Neural progenitor cell (in vitro differentiated cells): ENCODE results near the gene CD1D. TPM values are rescaled to one million over a fixed set of nuclear protein-coding genes. Genes with fewer than 3 reads are reported as not detected.

ENCODE experiments used
- DNase-seq: peaks from one replicate; pipeline ENCODE4 v3.0.0-alpha.2; 2016; ENCODE audit warnings: low spot score
- H2AFZ ChIP-seq: fragments of 200-600 bp; sonication (generic); replicated peaks from 2 replicates; pipeline ENCODE4 v1.6.1; 2016; ENCODE audit warnings: antibody characterized with exemption
- H3F3A ChIP-seq: fragments of 200-600 bp; sonication (generic); 2 replicates; pipeline ENCODE4 v1.6.1; 2016; ENCODE audit warnings: antibody characterized with exemption, low read depth
- H3K27ac ChIP-seq: fragments of 200-600 bp; sonication (generic); 2 replicates; pipeline ENCODE4 v1.5.1; 2016; ENCODE audit warnings: mild to moderate bottlenecking
- H3K27me3 ChIP-seq: fragments of 200-600 bp; sonication (generic); 2 replicates; pipeline ENCODE4 v1.6.1; 2016; ENCODE audit warnings: mild to moderate bottlenecking, moderate library complexity
- H3K36me3 ChIP-seq: fragments of 200-600 bp; sonication (generic); 2 replicates; pipeline ENCODE4 v1.5.1; 2016
- H3K4me1 ChIP-seq: fragments of 200-600 bp; sonication (generic); 2 replicates; pipeline ENCODE4 v1.6.1; 2016; ENCODE audit warnings: mixed run types
- H3K4me2 ChIP-seq: fragments of 200-600 bp; sonication (generic); 2 replicates; pipeline ENCODE4 v1.6.1; 2016
- H3K4me3 ChIP-seq: fragments of 200-600 bp; sonication (generic); 2 replicates; pipeline ENCODE4 v1.5.1; 2016
- H3K79me2 ChIP-seq: fragments of 200-600 bp; sonication (generic); 2 replicates; pipeline ENCODE4 v1.6.1; 2016; ENCODE audit warnings: low read depth
- H3K9ac ChIP-seq: fragments of 200-600 bp; sonication (generic); 2 replicates; pipeline ENCODE4 v1.6.1; 2016
- H3K9me3 ChIP-seq: fragments of 200-600 bp; sonication (generic); 2 replicates; pipeline ENCODE4 v1.5.1; 2016; ENCODE audit warnings: low read depth
- H4K20me1 ChIP-seq: fragments of 200-600 bp; sonication (generic); 2 replicates; pipeline ENCODE4 v1.6.1; 2016; ENCODE audit warnings: low read depth
- H3K27ac Mint-ChIP-seq: 3 replicates; pipeline ENCODE4 v1.8.0; 2021; ENCODE audit warnings: mixed read lengths
- H3K27me3 Mint-ChIP-seq: 2 replicates; pipeline ENCODE4 v1.8.0; 2022; ENCODE audit warnings: low read depth, mild to moderate bottlenecking, inconsistent platforms, moderate library complexity, mixed read lengths; ENCODE audit not compliant: insufficient read depth
- H3K36me3 Mint-ChIP-seq: 3 replicates; pipeline ENCODE4 v1.8.0; 2021; ENCODE audit warnings: mixed read lengths
- H3K4me1 Mint-ChIP-seq: 3 replicates; pipeline ENCODE4 v1.8.0; 2021; ENCODE audit warnings: mixed read lengths
- H3K4me3 Mint-ChIP-seq: 3 replicates; pipeline ENCODE4 v1.8.0; 2021; ENCODE audit warnings: mild to moderate bottlenecking, moderate library complexity, mixed read lengths
- H3K9me3 Mint-ChIP-seq: 3 replicates; pipeline ENCODE4 v1.8.0; 2020; ENCODE audit warnings: mixed read lengths
- EZH2 ChIP-seq: fragments of 200-600 bp; sonication (generic); IDR thresholded peaks from 2 replicates; pipeline ENCODE4 v1.6.1; 2017; ENCODE audit warnings: antibody characterized with exemption, mild to moderate bottlenecking, moderate library complexity
- EZH2phosphoT487 ChIP-seq: fragments of 200-600 bp; sonication (generic); IDR thresholded peaks from 2 replicates; pipeline ENCODE4 v1.6.1; 2017; ENCODE audit warnings: antibody characterized with exemption
- total RNA-seq: library from RNA; depleted of rRNA; stranded (reverse); fragments of >200 nt; gene quantifications from 2 replicates; pipeline ENCODE4 v1.2.3, GENCODE V29; 2015; ENCODE audit warnings: low replicate concordance
- TF ChIP-seq, protein P1 (sequence below): fragments of 200-600 bp; sonication (generic); IDR thresholded peaks from 2 replicates; pipeline ENCODE4 v1.5.1; 2017; ENCODE audit warnings: antibody characterized with exemption, mild to moderate bottlenecking

Gene CD1D
- total RNA-seq, result 0.77 TPM in 1 of 2 replicates, not detected in the other

DNA sequence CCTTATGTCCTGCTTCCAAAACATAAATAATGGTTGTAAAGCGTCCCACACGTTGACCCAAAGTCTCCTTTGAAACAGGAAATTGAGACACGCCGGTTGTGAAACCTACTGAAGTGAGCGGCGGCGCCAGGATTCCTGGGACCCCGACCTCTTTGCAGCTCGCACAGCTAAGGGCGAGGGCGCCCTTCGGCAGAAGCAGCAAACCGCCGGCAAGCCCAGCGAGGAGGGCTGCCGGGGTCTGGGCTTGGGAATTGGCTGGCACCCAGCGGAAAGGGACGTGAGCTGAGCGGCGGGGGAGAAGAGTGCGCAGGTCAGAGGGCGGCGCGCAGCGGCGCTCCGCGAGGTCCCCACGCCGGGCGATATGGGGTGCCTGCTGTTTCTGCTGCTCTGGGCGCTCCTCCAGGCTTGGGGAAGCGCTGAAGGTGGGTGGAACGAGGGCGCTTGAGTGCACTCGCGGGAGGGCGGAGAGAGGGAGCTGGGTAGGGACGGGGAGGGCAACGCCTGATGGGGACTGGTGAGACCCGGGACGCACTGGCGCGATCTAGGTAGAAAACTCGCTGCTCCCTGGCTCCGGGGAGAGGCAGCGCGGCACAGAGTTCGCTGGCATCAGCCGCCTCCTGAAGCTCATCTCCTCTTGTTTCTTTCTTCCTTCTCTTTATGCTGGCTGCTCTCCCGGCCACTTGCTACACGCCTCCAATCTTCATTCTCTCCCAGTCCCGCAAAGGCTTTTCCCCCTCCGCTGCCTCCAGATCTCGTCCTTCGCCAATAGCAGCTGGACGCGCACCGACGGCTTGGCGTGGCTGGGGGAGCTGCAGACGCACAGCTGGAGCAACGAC is at the start of gene CD1D:
Gene CD1D, plus strand, starts transcription at position 155 of the 836 bp plus-strand sequence. Its CDS starts 207 bp downstream, at position 362.
- H3K27me3 Mint-ChIP-seq, result peaks cover 50% of the 10 kb centered on the region
- no peak within 1 kb of the TSS for H3K9ac ChIP-seq

GRCh38 chr1:158131217-158131616 is 49.5 kb upstream of the CD1D start:
- Histone ChIP-seq H3K4me1 (no peaks in the 10 kb centered on the region), H3F3A (no peaks in the 10 kb centered on the region), H3K79me2 (no peaks in the 10 kb centered on the region), H3K36me3 (no peaks in the 10 kb centered on the region), H3K4me3 (no peak overlapping the region), H3K27ac (no peak overlapping the region), H4K20me1 (no peaks in the 10 kb centered on the region), H2AFZ (no peak overlapping the region), H3K9me3 (no peaks in the 10 kb centered on the region), H3K27me3 (no peaks in the 10 kb centered on the region), H3K4me2 (no peak overlapping the region), H3K9ac (no peak overlapping the region)
- no peaks in the 10 kb centered on the region for H3K9me3 Mint-ChIP-seq
- no peaks in the 10 kb centered on the region for H3K4me1 Mint-ChIP-seq
- no peak for DNase-seq
- no peak overlapping the region for H3K4me3 Mint-ChIP-seq
- H3K36me3 Mint-ChIP-seq, result no peaks in the 10 kb centered on the region
- peaks cover 2% of the 10 kb centered on the region for H3K27me3 Mint-ChIP-seq
- TF ChIP-seq, protein P1, sequence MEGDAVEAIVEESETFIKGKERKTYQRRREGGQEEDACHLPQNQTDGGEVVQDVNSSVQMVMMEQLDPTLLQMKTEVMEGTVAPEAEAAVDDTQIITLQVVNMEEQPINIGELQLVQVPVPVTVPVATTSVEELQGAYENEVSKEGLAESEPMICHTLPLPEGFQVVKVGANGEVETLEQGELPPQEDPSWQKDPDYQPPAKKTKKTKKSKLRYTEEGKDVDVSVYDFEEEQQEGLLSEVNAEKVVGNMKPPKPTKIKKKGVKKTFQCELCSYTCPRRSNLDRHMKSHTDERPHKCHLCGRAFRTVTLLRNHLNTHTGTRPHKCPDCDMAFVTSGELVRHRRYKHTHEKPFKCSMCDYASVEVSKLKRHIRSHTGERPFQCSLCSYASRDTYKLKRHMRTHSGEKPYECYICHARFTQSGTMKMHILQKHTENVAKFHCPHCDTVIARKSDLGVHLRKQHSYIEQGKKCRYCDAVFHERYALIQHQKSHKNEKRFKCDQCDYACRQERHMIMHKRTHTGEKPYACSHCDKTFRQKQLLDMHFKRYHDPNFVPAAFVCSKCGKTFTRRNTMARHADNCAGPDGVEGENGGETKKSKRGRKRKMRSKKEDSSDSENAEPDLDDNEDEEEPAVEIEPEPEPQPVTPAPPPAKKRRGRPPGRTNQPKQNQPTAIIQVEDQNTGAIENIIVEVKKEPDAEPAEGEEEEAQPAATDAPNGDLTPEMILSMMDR, result no peak
- TF ChIP-seq EZH2phosphoT487 (no peak), EZH2 (no peak)
- no peak overlapping the region for H3K27ac Mint-ChIP-seq

More for the DNA sequence above, at the start of gene CD1D:
- DNase-seq, result peak; percentile 77
- Histone ChIP-seq H3K4me1 (peaks cover 5% of the 10 kb centered on the region), H2AFZ (peak within 1 kb of the TSS; percentile 87), H3K79me2 (no peaks in the 10 kb centered on the region), H4K20me1 (no peaks in the 10 kb centered on the region), H3K36me3 (no peaks in the 10 kb centered on the region), H3K4me3 (peak within 1 kb of the TSS; percentile 80), H3K27ac (no peak within 1 kb of the TSS), H3K4me2 (peak within 1 kb of the TSS; percentile 90), H3K27me3 (peaks cover 100% of the 10 kb centered on the region), H3K9me3 (no peaks in the 10 kb centered on the region), H3F3A (peaks cover 14% of the 10 kb centered on the region)
- TF ChIP-seq EZH2phosphoT487 (peak; percentile 72), EZH2 (peak; percentile 84)
- TF ChIP-seq, protein P1, result no peak
- Mint-ChIP-seq H3K4me3 (peak within 1 kb of the TSS; percentile 90), H3K27ac (no peak within 1 kb of the TSS), H3K36me3 (no peaks in the 10 kb centered on the region), H3K4me1 (peaks cover 6% of the 10 kb centered on the region), H3K9me3 (peaks cover 3% of the 10 kb centered on the region)

- Histone ChIP-seq H2AFZ (peak overlapping the region; percentile 47), H3K4me1 (no peaks in the 10 kb centered on the region), H3K36me3 (no peaks in the 10 kb centered on the region), H3K9ac (no peak overlapping the region), H3F3A (no peaks in the 10 kb centered on the region), H3K4me3 (no peak overlapping the region), H3K4me2 (no peak overlapping the region), H4K20me1 (no peaks in the 10 kb centered on the region), H3K27ac (no peak overlapping the region), H3K9me3 (no peaks in the 10 kb centered on the region), H3K27me3 (peaks cover 2% of the 10 kb centered on the region), H3K79me2 (no peaks in the 10 kb centered on the region)
- peaks cover 2% of the 10 kb centered on the region for H3K27me3 Mint-ChIP-seq
- no peaks in the 10 kb centered on the region for H3K9me3 Mint-ChIP-seq
- TF ChIP-seq EZH2phosphoT487, result no peak
- TF ChIP-seq, protein P1, result no peak
- TF ChIP-seq EZH2, result no peak
- no peaks in the 10 kb centered on the region for H3K4me1 Mint-ChIP-seq
- no peaks in the 10 kb centered on the region for H3K36me3 Mint-ChIP-seq
- no peak for DNase-seq
- no peak overlapping the region for H3K4me3 Mint-ChIP-seq
- H3K27ac Mint-ChIP-seq, result no peak overlapping the region
Observed at GRCh38 chr1:158140764-158141192, 39.9 kb upstream of the CD1D start.
